HEK293 (cell line): ENCODE results near the gene HDDC3.

Source experiments
- BCL11A ChIP-seq: fragments of 450-650 bp; formaldehyde crosslinking; IDR thresholded peaks from 2 replicates; pipeline ENCODE4 v1.5.1; 2016; ENCODE audit warnings: low read depth, missing biosample characterization, missing genetic modification characterization
- PRDM4 ChIP-seq: fragments of 450-650 bp; formaldehyde crosslinking; IDR thresholded peaks from 2 replicates; pipeline ENCODE4 v1.5.1; 2017; ENCODE audit warnings: missing biosample characterization, missing genetic modification characterization
- ZSCAN30 ChIP-seq: fragments of 450-650 bp; IDR thresholded peaks from 2 replicates; pipeline ENCODE4 v1.5.1; 2018; ENCODE audit warnings: missing biosample characterization, mild to moderate bottlenecking, missing genetic modification characterization, moderate library complexity
- TF ChIP-seq, protein P1 (sequence below): fragments of 450-650 bp; formaldehyde crosslinking; IDR thresholded peaks from 2 replicates; pipeline ENCODE4 v1.5.1; 2016; ENCODE audit warnings: missing biosample characterization, missing genetic modification characterization

DNA sequence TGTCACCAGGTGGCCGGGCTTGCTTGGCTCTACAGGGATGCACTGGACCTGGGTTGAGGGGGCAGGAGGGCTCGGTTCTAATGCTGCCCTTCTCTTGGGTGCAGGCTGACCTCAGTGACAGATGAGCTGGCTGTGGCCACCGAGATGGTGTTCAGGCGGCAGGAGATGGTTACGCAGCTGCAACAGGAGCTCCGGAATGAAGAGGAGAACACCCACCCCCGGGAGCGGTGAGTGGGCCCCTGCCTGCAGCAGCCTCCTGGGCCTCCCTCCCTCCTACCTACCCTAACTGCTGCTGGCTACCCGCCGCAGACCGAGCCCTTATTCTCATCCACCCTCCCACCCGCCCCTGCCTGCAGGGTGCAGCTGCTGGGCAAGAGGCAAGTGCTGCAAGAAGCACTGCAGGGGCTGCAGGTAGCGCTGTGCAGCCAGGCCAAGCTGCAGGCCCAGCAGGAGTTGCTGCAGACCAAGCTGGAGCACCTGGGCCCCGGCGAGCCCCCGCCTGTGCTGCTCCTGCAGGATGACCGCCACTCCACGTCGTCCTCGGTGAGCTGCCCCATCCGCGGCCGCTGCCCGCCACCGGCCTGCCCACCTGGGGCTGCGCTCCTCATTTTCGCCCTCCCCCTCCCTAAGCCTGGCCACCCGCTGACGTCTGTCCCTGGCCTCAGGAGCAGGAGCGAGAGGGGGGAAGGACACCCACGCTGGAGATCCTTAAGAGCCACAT is 42.5 kb downstream of the HDDC3 start:
- TF ChIP-seq, protein P1, sequence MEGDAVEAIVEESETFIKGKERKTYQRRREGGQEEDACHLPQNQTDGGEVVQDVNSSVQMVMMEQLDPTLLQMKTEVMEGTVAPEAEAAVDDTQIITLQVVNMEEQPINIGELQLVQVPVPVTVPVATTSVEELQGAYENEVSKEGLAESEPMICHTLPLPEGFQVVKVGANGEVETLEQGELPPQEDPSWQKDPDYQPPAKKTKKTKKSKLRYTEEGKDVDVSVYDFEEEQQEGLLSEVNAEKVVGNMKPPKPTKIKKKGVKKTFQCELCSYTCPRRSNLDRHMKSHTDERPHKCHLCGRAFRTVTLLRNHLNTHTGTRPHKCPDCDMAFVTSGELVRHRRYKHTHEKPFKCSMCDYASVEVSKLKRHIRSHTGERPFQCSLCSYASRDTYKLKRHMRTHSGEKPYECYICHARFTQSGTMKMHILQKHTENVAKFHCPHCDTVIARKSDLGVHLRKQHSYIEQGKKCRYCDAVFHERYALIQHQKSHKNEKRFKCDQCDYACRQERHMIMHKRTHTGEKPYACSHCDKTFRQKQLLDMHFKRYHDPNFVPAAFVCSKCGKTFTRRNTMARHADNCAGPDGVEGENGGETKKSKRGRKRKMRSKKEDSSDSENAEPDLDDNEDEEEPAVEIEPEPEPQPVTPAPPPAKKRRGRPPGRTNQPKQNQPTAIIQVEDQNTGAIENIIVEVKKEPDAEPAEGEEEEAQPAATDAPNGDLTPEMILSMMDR (tag by site-specific recombination): no peak
- TF ChIP-seq PRDM4 (no peak), BCL11A (no peak), ZSCAN30 (tag by site-specific recombination) (no peak)
